GM18873 (cell line): ENCODE results near the gene MLH3.

Experiments used
- ATAC-seq: cut with Tn5 transposase; IDR thresholded peaks from one replicate; pipeline ENCODE4 v1.9.1; 2021; ENCODE audit warnings: mild to moderate bottlenecking, moderate library complexity, moderate number of reproducible peaks; ENCODE audit not compliant: unreplicated experiment, low FRiP score

MLH3 gene

DNA sequence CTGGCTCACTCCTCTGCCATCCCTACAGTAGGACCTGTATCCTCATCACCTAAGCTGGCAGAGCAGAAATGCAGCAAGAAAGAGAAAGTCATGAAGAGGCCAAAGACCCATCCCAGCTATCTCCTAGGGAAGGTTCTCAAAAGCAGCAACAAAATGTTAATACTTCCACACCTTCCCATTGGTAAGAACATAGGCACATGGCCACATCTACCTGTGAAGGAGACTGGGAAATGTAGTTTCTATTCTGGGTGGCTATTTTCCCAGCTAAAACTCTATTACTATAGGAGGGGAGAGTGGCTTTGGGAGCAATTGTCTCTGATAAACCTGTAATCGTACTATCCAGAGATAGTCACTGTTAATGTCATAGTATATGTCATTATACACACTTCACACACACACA lies 62.3 kb downstream of the MLH3 start:
- no peak for ATAC-seq

GRCh38 chr14:74988131-74988530 lies 63.1 kb downstream of the MLH3 start:
- ATAC-seq, result no peak

DNA sequence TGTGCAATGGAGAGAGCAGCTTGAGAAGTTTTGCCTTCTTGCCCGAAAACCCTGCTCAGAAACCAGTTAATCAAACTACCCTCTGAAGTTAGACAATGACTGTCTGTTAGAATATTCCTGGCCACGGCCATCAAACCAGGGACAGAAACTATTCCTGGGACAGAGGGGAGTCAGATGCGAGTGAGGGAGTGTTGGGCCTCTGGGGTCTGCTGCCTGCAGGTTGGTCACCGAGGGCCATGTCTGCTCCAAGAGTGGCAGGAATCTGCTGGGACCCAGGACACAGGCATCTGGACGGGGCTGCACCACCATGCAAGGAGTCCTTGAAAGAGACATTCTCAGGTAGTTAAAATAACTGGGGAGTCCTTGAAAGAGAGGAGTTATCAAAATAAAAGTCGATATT lies 65.5 kb downstream of the MLH3 start:
- ATAC-seq, result no peak

- no peak for ATAC-seq
Measured at GRCh38 chr14:74985028-74985310, 66.3 kb downstream of the MLH3 start.

GRCh38 chr14:74984236-74985027 lies 66.8 kb downstream of the MLH3 start:
- ATAC-seq, result no peak

DNA sequence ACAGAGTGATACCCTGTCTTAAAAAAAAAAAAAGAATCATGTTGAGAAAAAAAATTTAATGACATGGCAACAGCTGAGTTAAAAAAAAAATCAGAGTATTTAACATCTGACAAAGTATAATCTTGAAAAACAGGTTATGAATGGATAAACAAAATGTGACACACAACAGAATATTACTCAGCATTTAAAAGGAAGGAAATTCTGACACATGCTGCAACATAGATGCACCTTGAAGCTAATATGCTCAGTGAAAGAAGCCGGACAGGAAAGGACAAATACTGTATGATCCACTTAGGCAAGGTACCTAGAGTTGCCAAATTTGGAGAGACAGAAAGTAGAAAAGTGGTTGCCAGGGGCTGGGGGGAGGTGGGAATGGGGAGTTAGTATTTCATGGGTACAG lies 67.9 kb downstream of the MLH3 start:
- ATAC-seq, result no peak

DNA sequence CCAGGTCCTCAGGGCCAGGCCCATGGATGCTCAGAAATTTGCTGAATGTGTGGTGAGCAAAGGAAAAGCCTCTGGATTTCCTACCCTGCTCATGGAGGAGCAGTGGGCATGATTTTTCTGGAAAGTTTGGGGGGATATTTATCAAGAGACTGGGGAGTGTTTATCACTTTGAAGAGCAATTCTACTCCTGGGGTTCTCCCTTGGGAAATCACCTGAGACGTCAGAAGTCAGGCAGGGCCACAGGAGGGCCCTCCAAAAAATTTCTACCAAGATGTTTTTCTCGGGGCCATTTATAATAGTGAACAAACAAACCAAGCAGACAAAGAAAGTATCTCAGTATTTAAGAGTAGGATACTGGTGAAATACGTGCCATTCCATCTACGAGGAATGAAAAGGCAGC lies 68.6 kb downstream of the MLH3 start:
- ATAC-seq, result no peak

- no peak for ATAC-seq
Measured at GRCh38 chr14:74981833-74982232, 69.4 kb downstream of the MLH3 start.

DNA sequence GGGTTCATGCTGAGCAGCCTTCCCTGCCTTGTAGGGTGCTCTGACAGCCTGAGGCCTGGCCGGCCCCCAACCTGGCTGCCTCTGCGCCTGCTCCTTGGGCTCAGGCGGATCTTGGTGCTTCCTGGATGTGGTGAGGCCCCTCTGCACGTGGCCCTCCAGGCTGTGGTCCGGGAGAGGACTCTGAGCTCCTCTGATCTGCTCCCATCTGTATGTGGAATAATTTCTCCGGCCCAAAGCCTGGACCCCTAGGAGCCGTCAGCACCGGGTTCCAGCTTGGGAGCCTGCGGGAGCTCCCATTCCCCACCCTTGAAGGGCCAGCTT lies 69.8 kb downstream of the MLH3 start:
- ATAC-seq, result no peak

DNA sequence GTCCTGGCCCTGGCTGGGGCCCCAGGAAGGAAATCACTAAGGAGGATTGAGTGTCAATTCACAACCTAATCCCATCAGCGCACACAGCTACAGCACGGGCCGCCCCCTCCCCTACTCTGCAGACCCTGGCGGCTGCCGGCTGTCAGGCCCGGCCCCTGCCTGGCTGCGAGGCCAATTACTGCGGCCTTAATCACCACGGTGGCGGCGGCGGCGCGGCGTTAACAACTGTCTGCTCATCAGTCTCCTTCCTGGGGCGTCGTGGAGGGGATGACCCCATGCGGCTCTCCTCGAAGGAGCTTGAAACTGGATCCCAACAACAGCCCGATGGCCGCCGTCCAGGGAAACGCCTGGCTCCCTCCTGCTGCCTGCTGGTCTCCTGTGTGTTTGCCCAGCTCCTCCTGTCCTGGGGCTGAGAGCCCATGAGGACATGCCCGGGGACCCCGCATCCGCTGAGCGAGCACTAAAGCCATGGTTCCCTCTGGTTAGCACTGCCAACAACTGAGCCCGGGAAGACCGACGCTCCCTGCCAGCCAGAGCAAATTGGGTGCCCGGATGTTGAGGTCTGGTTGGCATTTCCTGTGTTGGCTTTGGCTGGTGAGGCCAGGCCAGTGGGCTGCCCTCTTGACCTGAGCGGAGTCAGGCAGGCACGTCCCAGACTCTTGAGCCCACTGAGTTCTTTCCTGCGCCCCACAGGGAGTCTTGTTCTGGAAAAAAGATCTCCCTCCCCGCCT lies 70.4 kb downstream of the MLH3 start:
- no peak for ATAC-seq

GRCh38 chr14:74980398-74980730 lies 70.9 kb downstream of the MLH3 start:
- ATAC-seq, result no peak

- no peak for ATAC-seq
Measured at GRCh38 chr14:74979442-74980397, 71.5 kb downstream of the MLH3 start.

GRCh38 chr14:74979029-74979428 lies 72.2 kb downstream of the MLH3 start:
- ATAC-seq, result no peak

DNA sequence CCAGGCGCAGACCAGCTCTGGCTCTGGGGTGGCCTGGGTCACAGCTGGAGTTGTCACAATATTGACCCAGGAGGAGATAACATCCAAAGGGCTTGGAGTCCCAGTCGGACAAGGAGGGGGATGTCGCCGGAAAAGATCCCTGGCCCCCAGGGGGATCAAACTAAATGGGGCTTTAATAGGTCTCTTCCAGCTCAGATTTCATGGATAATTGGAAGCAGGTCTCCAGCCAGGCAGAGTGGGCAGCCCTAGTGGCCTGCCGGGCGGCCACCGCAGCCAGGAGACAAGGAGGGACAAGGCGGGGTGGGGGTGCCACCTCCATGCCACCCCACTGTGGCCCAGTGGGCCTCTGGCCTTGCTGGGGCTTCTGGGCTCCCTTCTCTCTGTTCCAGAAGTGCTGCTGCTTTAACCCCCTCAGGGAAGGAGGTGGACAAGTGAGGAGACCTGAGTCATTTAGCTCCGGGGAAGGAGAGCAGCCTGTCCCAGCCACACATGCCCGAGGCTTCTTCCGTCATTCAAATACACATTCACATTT lies 72.8 kb downstream of the MLH3 start:
- no peak for ATAC-seq

DNA sequence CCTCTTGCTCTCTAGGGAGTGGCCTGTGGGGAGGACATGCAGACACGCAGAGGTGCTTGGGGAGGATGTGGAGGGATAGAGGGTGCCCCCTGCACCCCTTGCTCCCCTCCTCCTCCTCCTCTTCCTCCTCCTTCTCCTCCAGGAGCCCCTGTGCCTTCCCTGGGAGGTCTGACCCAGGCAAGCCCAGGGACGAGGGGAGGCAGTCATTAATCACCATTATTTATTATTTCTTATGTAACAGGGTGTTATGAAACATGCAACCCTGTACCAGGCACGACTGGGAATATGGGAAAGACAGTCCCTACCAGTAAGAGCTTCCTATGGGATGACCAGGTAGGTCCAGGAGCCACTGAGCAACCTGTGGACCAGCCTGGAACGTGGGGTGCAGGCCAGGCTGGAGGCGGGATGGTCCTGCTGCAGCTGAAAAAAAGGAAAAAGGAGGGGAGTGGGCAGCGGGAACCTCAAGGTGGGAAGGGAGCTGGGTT lies 73.3 kb downstream of the MLH3 start:
- ATAC-seq, result no peak

- no peak for ATAC-seq
Measured at GRCh38 chr14:74977164-74977900, 73.9 kb downstream of the MLH3 start.

DNA sequence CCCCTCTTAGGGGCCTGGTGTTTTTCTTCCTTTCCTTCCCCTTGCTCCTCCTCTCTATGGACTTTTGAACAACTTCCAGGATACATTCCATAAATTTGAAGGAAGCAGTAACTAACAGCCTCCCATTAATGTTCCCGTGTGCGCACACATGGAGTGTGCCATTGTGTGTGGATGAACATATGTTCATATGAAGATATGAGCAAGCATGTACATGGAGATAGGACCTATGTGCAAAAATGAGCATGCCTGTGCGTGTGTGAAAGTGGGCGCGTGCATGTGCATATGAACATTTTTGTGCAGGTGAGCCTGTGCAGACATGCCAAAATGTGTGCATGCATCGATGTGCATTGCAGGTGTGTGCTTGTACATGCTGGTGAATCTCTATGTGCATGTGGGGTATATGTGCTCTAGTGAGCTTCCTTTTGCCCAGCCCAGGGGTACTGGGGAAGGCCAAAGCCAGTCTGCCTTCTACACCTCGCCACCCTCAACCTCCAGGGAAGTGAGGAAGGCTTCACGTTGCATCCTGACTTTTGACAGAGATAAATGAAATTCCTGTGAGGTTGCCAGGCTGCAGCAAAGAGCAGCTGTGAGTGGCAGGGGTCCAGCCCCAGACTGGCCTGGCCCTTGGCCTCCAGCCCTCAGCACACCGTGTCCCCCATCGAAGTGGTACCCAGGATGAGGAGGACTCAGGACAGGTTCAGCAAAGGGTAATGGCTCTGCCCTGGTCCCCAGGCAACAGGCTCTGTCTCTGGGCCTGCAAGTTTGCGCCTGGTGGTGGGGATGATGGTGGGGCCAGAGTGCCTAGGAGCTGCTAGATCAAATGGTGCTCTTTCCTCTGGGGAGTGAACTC lies 74.8 kb downstream of the MLH3 start:
- no peak for ATAC-seq

GRCh38 chr14:74975059-74975810 lies 76.0 kb downstream of the MLH3 start:
- ATAC-seq, result no peak
